OCI-LY1 (cell line): ENCODE data around the gene CLCN7.

ENCODE experiments used
- H2AFZ ChIP-seq: fragments of 200-600 bp; sonication (generic), shearing (Covaris generic); 2 replicates; pipeline ENCODE4 v1.6.0; 2014; ENCODE audit warnings: antibody characterized with exemption, mild to moderate bottlenecking, low read length
- H3F3A ChIP-seq: fragments of 200-600 bp; sonication (generic), shearing (Covaris generic); 2 replicates; pipeline ENCODE4 v1.6.0; 2014; ENCODE audit warnings: mild to moderate bottlenecking, antibody characterized with exemption, low read length, moderate library complexity; ENCODE audit not compliant: insufficient read depth
- H3K27ac ChIP-seq: fragments of 200-600 bp; sonication (generic); 2 replicates; pipeline ENCODE4 v1.5.1; 2014; ENCODE audit warnings: low read length, mixed run types, mild to moderate bottlenecking, low read depth; ENCODE audit not compliant: poor library complexity, severe bottlenecking
- H3K27me3 ChIP-seq: fragments of 200-600 bp; sonication (generic); 2 replicates; pipeline ENCODE4 v1.6.0; 2014; ENCODE audit warnings: antibody characterized with exemption, mild to moderate bottlenecking, low read length, moderate library complexity; ENCODE audit not compliant: insufficient read depth
- H3K36me3 ChIP-seq: fragments of 200-600 bp; sonication (generic); 2 replicates; pipeline ENCODE4 v1.6.1; 2014; ENCODE audit warnings: mild to moderate bottlenecking, antibody characterized with exemption, low read length, moderate library complexity, mixed read lengths; ENCODE audit not compliant: insufficient read depth
- H3K4me1 ChIP-seq: fragments of 200-600 bp; sonication (generic); 2 replicates; pipeline ENCODE4 v1.5.1; 2014; ENCODE audit warnings: mild to moderate bottlenecking, low read length, moderate library complexity; ENCODE audit not compliant: insufficient read depth, severe bottlenecking
- H3K4me2 ChIP-seq: fragments of 200-600 bp; sonication (generic), shearing (Covaris generic); 2 replicates; pipeline ENCODE4 v1.6.1; 2014; ENCODE audit warnings: low read length
- H3K4me3 ChIP-seq: fragments of 200-600 bp; sonication (generic); 2 replicates; pipeline ENCODE4 v1.5.1; 2014; ENCODE audit warnings: low read length, low read depth, mild to moderate bottlenecking, mixed read lengths; ENCODE audit not compliant: poor library complexity, severe bottlenecking
- H3K79me2 ChIP-seq: fragments of 200-600 bp; shearing (Covaris generic); 2 replicates; pipeline ENCODE4 v1.6.1; 2016; ENCODE audit warnings: mixed run types, low read length, mixed read lengths; ENCODE audit not compliant: insufficient read depth
- H3K9ac ChIP-seq: fragments of 200-600 bp; sonication (generic), shearing (Covaris generic); 2 replicates; pipeline ENCODE4 v1.6.1; 2014; ENCODE audit warnings: mild to moderate bottlenecking, low read length, mixed read lengths
- H3K9me2 ChIP-seq: fragments of 200-600 bp; sonication (generic), shearing (Covaris generic); 2 replicates; pipeline ENCODE4 v1.6.1; 2014; ENCODE audit warnings: low read depth, mild to moderate bottlenecking, low read length, mixed read lengths
- H3K9me3 ChIP-seq: fragments of 200-600 bp; shearing (Covaris generic); 2 replicates; pipeline ENCODE4 v1.6.1; 2014; ENCODE audit warnings: low read length, mixed read lengths
- H4K20me1 ChIP-seq: fragments of 200-600 bp; sonication (generic), shearing (Covaris generic); 2 replicates; pipeline ENCODE4 v1.6.0; 2016; ENCODE audit warnings: mild to moderate bottlenecking, low read length; ENCODE audit not compliant: insufficient read depth
- EZH2 ChIP-seq: fragments of 200-600 bp; sonication (generic), shearing (Covaris generic); IDR thresholded peaks from 2 replicates; pipeline ENCODE4 v1.8.0; 2017; ENCODE audit warnings: borderline replicate concordance, mixed run types, mild to moderate bottlenecking, antibody characterized with exemption, low read length, moderate library complexity, mixed read lengths
- TF ChIP-seq, protein P1 (sequence below): fragments of 200-600 bp; sonication (generic), shearing (Covaris generic); IDR thresholded peaks from 2 replicates; pipeline ENCODE4 v1.5.1; 2017; ENCODE audit warnings: mild to moderate bottlenecking, antibody characterized with exemption, low read length, moderate library complexity, mixed read lengths

Gene CLCN7

DNA sequence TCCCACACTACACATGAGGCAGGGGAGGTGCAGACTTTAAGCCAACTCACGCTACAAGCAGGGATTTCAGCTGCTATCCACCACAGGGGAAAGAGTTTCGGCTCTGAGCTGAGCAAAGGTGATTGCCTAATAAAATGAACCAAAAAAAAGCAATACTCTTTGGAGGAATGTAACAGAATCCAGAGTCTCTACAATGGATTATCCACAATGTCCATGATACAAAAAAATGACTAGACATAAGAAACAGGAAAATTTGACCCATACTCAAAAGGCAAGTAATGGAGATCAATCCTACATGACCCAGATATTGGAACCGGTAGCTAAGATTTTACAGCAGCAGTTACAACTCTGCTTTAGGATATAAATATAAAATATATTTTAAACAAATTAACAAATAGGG lies 39.7 kb upstream of the CLCN7 start:
- H3K9ac ChIP-seq = no peak overlapping the region
- H3K79me2 ChIP-seq = no peaks in the 10 kb centered on the region
- H3K27ac ChIP-seq = no peak overlapping the region
- H3K9me2 ChIP-seq = no peaks in the 10 kb centered on the region
- H3F3A ChIP-seq = no peaks in the 10 kb centered on the region
- 0 out of 2 replicates have a peak, but pooled peaks cover 5% of the 10 kb centered on the region for H3K27me3 ChIP-seq
- peaks cover 22% of the 10 kb centered on the region for H3K36me3 ChIP-seq
- TF ChIP-seq, protein P1, sequence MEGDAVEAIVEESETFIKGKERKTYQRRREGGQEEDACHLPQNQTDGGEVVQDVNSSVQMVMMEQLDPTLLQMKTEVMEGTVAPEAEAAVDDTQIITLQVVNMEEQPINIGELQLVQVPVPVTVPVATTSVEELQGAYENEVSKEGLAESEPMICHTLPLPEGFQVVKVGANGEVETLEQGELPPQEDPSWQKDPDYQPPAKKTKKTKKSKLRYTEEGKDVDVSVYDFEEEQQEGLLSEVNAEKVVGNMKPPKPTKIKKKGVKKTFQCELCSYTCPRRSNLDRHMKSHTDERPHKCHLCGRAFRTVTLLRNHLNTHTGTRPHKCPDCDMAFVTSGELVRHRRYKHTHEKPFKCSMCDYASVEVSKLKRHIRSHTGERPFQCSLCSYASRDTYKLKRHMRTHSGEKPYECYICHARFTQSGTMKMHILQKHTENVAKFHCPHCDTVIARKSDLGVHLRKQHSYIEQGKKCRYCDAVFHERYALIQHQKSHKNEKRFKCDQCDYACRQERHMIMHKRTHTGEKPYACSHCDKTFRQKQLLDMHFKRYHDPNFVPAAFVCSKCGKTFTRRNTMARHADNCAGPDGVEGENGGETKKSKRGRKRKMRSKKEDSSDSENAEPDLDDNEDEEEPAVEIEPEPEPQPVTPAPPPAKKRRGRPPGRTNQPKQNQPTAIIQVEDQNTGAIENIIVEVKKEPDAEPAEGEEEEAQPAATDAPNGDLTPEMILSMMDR = no peak
- no peak for TF ChIP-seq EZH2
- H3K4me1 ChIP-seq = no peaks in the 10 kb centered on the region
- no peak overlapping the region for H2AFZ ChIP-seq
- H3K4me3 ChIP-seq = no peak overlapping the region
- no peaks in the 10 kb centered on the region for H3K9me3 ChIP-seq
- H3K4me2 ChIP-seq = no peak overlapping the region
- no peaks in the 10 kb centered on the region for H4K20me1 ChIP-seq

DNA sequence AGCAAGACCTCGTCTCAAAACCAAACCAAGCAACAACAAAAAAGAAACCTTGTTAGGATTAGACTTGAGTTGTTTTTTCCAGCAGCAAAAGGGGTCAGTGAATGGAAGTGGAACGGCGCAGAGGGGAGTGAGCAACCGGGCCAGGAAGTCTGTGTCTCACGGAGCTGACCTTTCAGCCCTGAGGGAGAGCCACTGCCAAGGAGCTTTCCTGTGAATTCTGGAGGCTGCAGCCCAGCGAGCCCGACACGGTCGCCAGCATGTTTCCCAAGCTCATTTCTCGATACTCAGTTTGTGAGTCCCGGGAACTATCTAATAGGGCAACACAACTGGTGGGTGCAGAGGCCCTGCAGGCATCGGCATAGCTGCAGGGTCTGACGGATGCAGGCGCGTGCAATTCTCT lies 37.9 kb upstream of the CLCN7 start:
- no peak overlapping the region for H2AFZ ChIP-seq
- no peaks in the 10 kb centered on the region for H3F3A ChIP-seq
- H3K9me2 ChIP-seq = no peaks in the 10 kb centered on the region
- no peak overlapping the region for H3K4me2 ChIP-seq
- H3K79me2 ChIP-seq = no peaks in the 10 kb centered on the region
- H3K4me3 ChIP-seq = no peak overlapping the region
- peaks cover 26% of the 10 kb centered on the region for H3K36me3 ChIP-seq
- H3K27ac ChIP-seq = no peak overlapping the region
- H4K20me1 ChIP-seq = no peaks in the 10 kb centered on the region
- H3K9ac ChIP-seq = no peak overlapping the region
- no peaks in the 10 kb centered on the region for H3K9me3 ChIP-seq
- TF ChIP-seq EZH2 = no peak
- TF ChIP-seq, protein P1 = no peak
- no peaks in the 10 kb centered on the region for H3K4me1 ChIP-seq
- H3K27me3 ChIP-seq = no peaks in the 10 kb centered on the region

DNA sequence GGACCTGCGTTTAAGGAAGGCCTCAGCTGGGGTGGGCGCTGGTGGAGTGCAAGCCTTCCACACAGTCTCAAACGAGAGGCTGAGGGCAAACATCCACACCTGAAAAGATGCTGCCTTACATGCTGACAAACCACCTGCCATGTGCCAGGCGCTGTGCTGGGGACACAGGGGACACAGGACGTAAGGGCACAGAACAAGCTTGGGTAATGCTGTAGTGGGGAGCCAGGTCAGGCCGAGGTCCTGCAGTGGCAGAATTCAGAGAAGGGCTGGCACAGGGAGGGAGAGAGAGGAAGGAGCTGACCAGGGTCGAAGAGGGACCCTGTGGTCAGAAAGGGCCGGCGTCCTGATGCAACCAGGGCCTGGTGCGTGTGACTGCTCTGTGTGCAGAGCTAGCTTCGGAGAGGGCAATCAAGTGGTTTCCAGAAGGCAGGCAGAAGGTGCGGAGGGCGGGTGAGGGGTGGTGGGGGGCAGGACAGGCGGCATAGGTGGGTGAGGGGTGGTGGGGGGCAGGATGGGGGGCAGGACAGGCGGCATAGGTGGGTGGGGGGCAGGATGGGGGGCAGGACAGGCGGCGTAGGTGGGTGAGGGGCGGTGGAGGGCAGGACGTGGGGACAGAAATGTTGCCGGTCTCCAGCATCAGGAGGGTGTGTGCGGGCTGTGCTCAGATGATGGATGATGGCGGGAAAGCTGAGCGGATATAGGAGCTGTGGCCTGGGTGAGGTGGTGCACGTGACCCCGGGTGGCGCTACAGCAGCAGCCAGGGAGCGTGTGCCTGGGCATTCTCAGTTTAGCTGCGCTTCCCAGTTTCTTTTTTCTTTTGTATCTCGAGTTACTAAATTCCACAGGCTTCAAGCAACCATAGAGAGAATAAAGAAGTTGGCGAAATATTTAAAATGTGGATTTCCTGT lies 37.1 kb upstream of the CLCN7 start:
- no peak overlapping the region for H3K4me2 ChIP-seq
- H3K4me3 ChIP-seq = no peak overlapping the region
- H4K20me1 ChIP-seq = no peaks in the 10 kb centered on the region
- no peak overlapping the region for H2AFZ ChIP-seq
- no peaks in the 10 kb centered on the region for H3K9me2 ChIP-seq
- no peaks in the 10 kb centered on the region for H3K79me2 ChIP-seq
- no peaks in the 10 kb centered on the region for H3F3A ChIP-seq
- H3K27me3 ChIP-seq = no peaks in the 10 kb centered on the region
- peaks cover 26% of the 10 kb centered on the region for H3K36me3 ChIP-seq
- H3K27ac ChIP-seq = no peak overlapping the region
- no peaks in the 10 kb centered on the region for H3K9me3 ChIP-seq
- TF ChIP-seq EZH2 = no peak
- no peaks in the 10 kb centered on the region for H3K4me1 ChIP-seq
- no peak overlapping the region for H3K9ac ChIP-seq
